ENCODE results near the gene UPK2. TPM values are rescaled to one million over a fixed set of nuclear protein-coding genes. Genes with fewer than 3 reads are reported as not detected.

UPK2 gene
- not detected in 2 replicates for total RNA-seq (2014; rRNA removed; shearing (Covaris generic); ENCODE audit: low replicate concordance)

GRCh38 chr11:118956094-118956846 lies at the start of gene UPK2:
UPK2 (plus strand) TSS chr11:118956298; CDS start chr11:118956351, 53 bp downstream.
- Histone ChIP-seq H3K4me2 (ENCODE audit: low read depth, low read length, poor library complexity, severe bottlenecking) (no peak within 1 kb of the TSS), H3K4me3 (ENCODE audit: low read length) (no peak within 1 kb of the TSS), H3K27me3 (ENCODE audit: low read length) (no peaks in the 10 kb centered on the region), H3K79me2 (ENCODE audit: low read length) (no peaks in the 10 kb centered on the region), H3K27ac (ENCODE audit: low read length) (no peak within 1 kb of the TSS), H2AFZ (ENCODE audit: low read length) (no peak within 1 kb of the TSS), H3K9me2 (replicated peaks; ENCODE audit: insufficient read depth, low read length) (no peaks in the 10 kb centered on the region), H3K36me3 (ENCODE audit: insufficient read depth, low read length) (no peaks in the 10 kb centered on the region), H3K9ac (ENCODE audit: low read length) (no peak within 1 kb of the TSS), H3K9me3 (ENCODE audit: low read length) (no peaks in the 10 kb centered on the region), H4K20me1 (ENCODE audit: insufficient read depth, low read depth, low read length) (no peaks in the 10 kb centered on the region), H3K4me1 (ENCODE audit: low read length) (no peaks in the 10 kb centered on the region)
- DNase-seq: peak; percentile 83

- no peaks in the 10 kb centered on the region for H3K36me3 ChIP-seq (ENCODE audit: insufficient read depth, low read length)
- H3K4me2 ChIP-seq (ENCODE audit: low read depth, low read length, poor library complexity, severe bottlenecking): no peak overlapping the region
- no peak overlapping the region for H3K9ac ChIP-seq (ENCODE audit: low read length)
- DNase-seq: peak; percentile 88
- H3K79me2 ChIP-seq (ENCODE audit: low read length): no peaks in the 10 kb centered on the region
- H2AFZ ChIP-seq (ENCODE audit: low read length): no peak overlapping the region
- no peaks in the 10 kb centered on the region for H3K27me3 ChIP-seq (ENCODE audit: low read length)
- no peaks in the 10 kb centered on the region for H3K9me3 ChIP-seq (ENCODE audit: low read length)
- no peak overlapping the region for H3K4me3 ChIP-seq (ENCODE audit: low read length)
- no peaks in the 10 kb centered on the region for H3K9me2 ChIP-seq (replicated peaks; ENCODE audit: insufficient read depth, low read length)
- H3K27ac ChIP-seq (ENCODE audit: low read length): no peak overlapping the region
- no peaks in the 10 kb centered on the region; the same call in 1 of the 2 replicates for H3K4me1 ChIP-seq (ENCODE audit: low read length)
- H4K20me1 ChIP-seq (ENCODE audit: insufficient read depth, low read depth, low read length): no peaks in the 10 kb centered on the region
Measured at GRCh38 chr11:118907051-118908042, 48.8 kb upstream of the UPK2 start.

- H4K20me1 ChIP-seq (ENCODE audit: insufficient read depth, low read depth, low read length): no peaks in the 10 kb centered on the region
- no peak overlapping the region for H2AFZ ChIP-seq (ENCODE audit: low read length)
- H3K4me1 ChIP-seq (ENCODE audit: low read length): peaks cover 8% of the 10 kb centered on the region
- no peak overlapping the region for H3K4me2 ChIP-seq (ENCODE audit: low read depth, low read length, poor library complexity, severe bottlenecking)
- H3K9me3 ChIP-seq (ENCODE audit: low read length): no peaks in the 10 kb centered on the region
- no peaks in the 10 kb centered on the region for H3K36me3 ChIP-seq (ENCODE audit: insufficient read depth, low read length)
- H3K79me2 ChIP-seq (ENCODE audit: low read length): no peaks in the 10 kb centered on the region
- no peaks in the 10 kb centered on the region for H3K9me2 ChIP-seq (replicated peaks; ENCODE audit: insufficient read depth, low read length)
- no peak overlapping the region for H3K4me3 ChIP-seq (ENCODE audit: low read length)
- H3K27ac ChIP-seq (ENCODE audit: low read length): no peak overlapping the region
- no peak for DNase-seq
- no peaks in the 10 kb centered on the region for H3K27me3 ChIP-seq (ENCODE audit: low read length)
- no peak overlapping the region for H3K9ac ChIP-seq (ENCODE audit: low read length)
Measured at GRCh38 chr11:118908264-118908663, 47.8 kb upstream of the UPK2 start.

- Histone ChIP-seq H3K9me3 (ENCODE audit: low read length) (no peaks in the 10 kb centered on the region), H3K4me1 (ENCODE audit: low read length) (peaks cover 14% of the 10 kb centered on the region), H3K4me3 (ENCODE audit: low read length) (no peak overlapping the region), H2AFZ (ENCODE audit: low read length) (no peak overlapping the region), H3K27me3 (ENCODE audit: low read length) (no peaks in the 10 kb centered on the region), H3K4me2 (ENCODE audit: low read depth, low read length, poor library complexity, severe bottlenecking) (no peak overlapping the region), H3K79me2 (ENCODE audit: low read length) (no peaks in the 10 kb centered on the region), H3K9me2 (replicated peaks; ENCODE audit: insufficient read depth, low read length) (no peaks in the 10 kb centered on the region), H4K20me1 (ENCODE audit: insufficient read depth, low read depth, low read length) (no peaks in the 10 kb centered on the region), H3K36me3 (ENCODE audit: insufficient read depth, low read length) (no peaks in the 10 kb centered on the region), H3K9ac (ENCODE audit: low read length) (no peak overlapping the region), H3K27ac (ENCODE audit: low read length) (no peak overlapping the region)
- no peak for DNase-seq
Measured at GRCh38 chr11:118908901-118909618, 47.0 kb upstream of the UPK2 start.

- no peaks in the 10 kb centered on the region for H3K27me3 ChIP-seq (ENCODE audit: low read length)
- no peaks in the 10 kb centered on the region for H3K9me2 ChIP-seq (replicated peaks; ENCODE audit: insufficient read depth, low read length)
- H3K4me2 ChIP-seq (ENCODE audit: low read depth, low read length, poor library complexity, severe bottlenecking): no peak overlapping the region
- H3K9ac ChIP-seq (ENCODE audit: low read length): no peak overlapping the region
- no peaks in the 10 kb centered on the region for H4K20me1 ChIP-seq (ENCODE audit: insufficient read depth, low read depth, low read length)
- no peak overlapping the region for H3K27ac ChIP-seq (ENCODE audit: low read length)
- no peaks in the 10 kb centered on the region for H3K9me3 ChIP-seq (ENCODE audit: low read length)
- peaks cover 21% of the 10 kb centered on the region for H3K4me1 ChIP-seq (ENCODE audit: low read length)
- H3K36me3 ChIP-seq (ENCODE audit: insufficient read depth, low read length): no peaks in the 10 kb centered on the region
- no peak overlapping the region for H2AFZ ChIP-seq (ENCODE audit: low read length)
- DNase-seq: no peak
- no peaks in the 10 kb centered on the region for H3K79me2 ChIP-seq (ENCODE audit: low read length)
- H3K4me3 ChIP-seq (ENCODE audit: low read length): no peak overlapping the region
Measured at GRCh38 chr11:118909619-118910308, 46.3 kb upstream of the UPK2 start.

GRCh38 chr11:118910309-118911112 lies 45.6 kb upstream of the UPK2 start:
- Histone ChIP-seq H3K9me2 (replicated peaks; ENCODE audit: insufficient read depth, low read length) (no peaks in the 10 kb centered on the region), H2AFZ (ENCODE audit: low read length) (no peak overlapping the region), H3K27ac (ENCODE audit: low read length) (no peak overlapping the region), H3K79me2 (ENCODE audit: low read length) (no peaks in the 10 kb centered on the region), H3K4me2 (ENCODE audit: low read depth, low read length, poor library complexity, severe bottlenecking) (no peak overlapping the region), H4K20me1 (ENCODE audit: insufficient read depth, low read depth, low read length) (no peaks in the 10 kb centered on the region), H3K27me3 (ENCODE audit: low read length) (no peaks in the 10 kb centered on the region), H3K36me3 (ENCODE audit: insufficient read depth, low read length) (no peaks in the 10 kb centered on the region), H3K9me3 (ENCODE audit: low read length) (no peaks in the 10 kb centered on the region), H3K4me3 (ENCODE audit: low read length) (no peak overlapping the region), H3K9ac (ENCODE audit: low read length) (no peak overlapping the region), H3K4me1 (ENCODE audit: low read length) (peaks cover 29% of the 10 kb centered on the region)
- no peak for DNase-seq

- no peak for DNase-seq
- Histone ChIP-seq H3K4me3 (ENCODE audit: low read length) (no peak overlapping the region), H3K79me2 (ENCODE audit: low read length) (no peaks in the 10 kb centered on the region)
Measured at GRCh38 chr11:118911113-118911879, 44.8 kb upstream of the UPK2 start.

More at GRCh38 chr11:118911113-118911879, 44.8 kb upstream of the UPK2 start:
- Histone ChIP-seq H3K27ac (ENCODE audit: low read length) (no peak overlapping the region), H3K4me2 (ENCODE audit: low read depth, low read length, poor library complexity, severe bottlenecking) (no peak overlapping the region), H3K27me3 (ENCODE audit: low read length) (no peaks in the 10 kb centered on the region), H3K9ac (ENCODE audit: low read length) (no peak overlapping the region), H3K9me3 (ENCODE audit: low read length) (no peaks in the 10 kb centered on the region), H3K4me1 (ENCODE audit: low read length) (peaks cover 34% of the 10 kb centered on the region), H3K9me2 (replicated peaks; ENCODE audit: insufficient read depth, low read length) (no peaks in the 10 kb centered on the region), H2AFZ (ENCODE audit: low read length) (no peak overlapping the region), H3K36me3 (ENCODE audit: insufficient read depth, low read length) (no peaks in the 10 kb centered on the region), H4K20me1 (ENCODE audit: insufficient read depth, low read depth, low read length) (no peaks in the 10 kb centered on the region)

Data from Karpas-422 (cell line).